T-helper 2 cell treated with Interferon-gamma antibody and Interleukin-4, amounts not matched to agents 100 ng/mL and 5 ng/mL, for 36 hours (primary cell): ENCODE data around the gene IER3IP1. TPM values are rescaled to one million over a fixed set of nuclear protein-coding genes. Genes with fewer than 3 reads are reported as not detected.

ENCODE experiments used
- total RNA-seq: library from RNA; stranded (reverse); gene quantifications from 2 replicates; pipeline ENCODE4 v1.2.3, GENCODE V29; 2022

IER3IP1 gene
- total RNA-seq, 1 donor from 2014 or later, result 13.2 TPM

Other genes with a start within 250 kb of the IER3IP1 start
- not detected in 2 replicates for gene ELOA2, start 140.7 kb downstream of the IER3IP1 start, total RNA-seq
- 40.3 and 41.0 TPM in 2 replicates for gene HDHD2, start 25.9 kb downstream of the IER3IP1 start, total RNA-seq
- not detected in 2 replicates for gene SKOR2, start 75.3 kb upstream of the IER3IP1 start, total RNA-seq